GM12872 (cell line): Measurements from ENCODE around the gene DOCK10.

ENCODE experiments used
- TF ChIP-seq, protein P1 (sequence below): IDR thresholded peaks from 3 replicates; pipeline ENCODE4 v1.5.1; 2011; ENCODE audit warnings: low read depth, mild to moderate bottlenecking, low read length, moderate library complexity; ENCODE audit not compliant: insufficient read depth

The DOCK10 gene

DNA sequence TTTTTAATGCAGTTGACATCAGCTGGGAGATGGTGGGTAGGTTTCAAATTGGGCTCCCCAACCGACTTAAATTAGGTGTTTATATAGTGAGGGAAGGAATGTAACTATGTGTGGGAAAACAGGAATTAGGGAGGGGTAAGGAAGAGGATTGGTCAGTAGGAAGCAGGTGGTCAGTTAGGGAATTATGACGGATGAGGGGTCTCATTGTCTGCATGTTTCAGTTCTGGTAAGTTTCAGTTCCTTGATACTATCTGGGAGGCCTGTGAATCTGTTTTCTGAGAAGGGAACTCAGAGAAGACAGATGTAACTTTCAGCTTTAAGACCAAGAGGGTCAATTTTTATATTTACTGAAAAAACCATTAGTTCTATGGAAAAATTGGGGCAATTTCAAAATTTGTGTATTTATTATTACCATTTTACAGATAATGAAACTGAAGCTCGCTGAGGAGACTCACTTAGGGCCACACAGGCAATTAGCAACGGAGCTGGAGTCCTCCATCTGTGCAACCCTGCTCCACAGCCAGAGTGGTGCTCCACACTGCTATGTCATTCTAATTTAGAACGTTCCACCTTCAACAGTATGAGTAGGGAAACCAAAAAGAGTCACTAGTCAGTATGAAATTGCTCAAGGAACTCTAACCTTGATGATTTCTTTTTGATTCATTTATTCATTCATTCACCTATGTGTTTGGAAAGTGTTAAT is 290.1 kb downstream of the DOCK10 start:
- TF ChIP-seq, protein P1, sequence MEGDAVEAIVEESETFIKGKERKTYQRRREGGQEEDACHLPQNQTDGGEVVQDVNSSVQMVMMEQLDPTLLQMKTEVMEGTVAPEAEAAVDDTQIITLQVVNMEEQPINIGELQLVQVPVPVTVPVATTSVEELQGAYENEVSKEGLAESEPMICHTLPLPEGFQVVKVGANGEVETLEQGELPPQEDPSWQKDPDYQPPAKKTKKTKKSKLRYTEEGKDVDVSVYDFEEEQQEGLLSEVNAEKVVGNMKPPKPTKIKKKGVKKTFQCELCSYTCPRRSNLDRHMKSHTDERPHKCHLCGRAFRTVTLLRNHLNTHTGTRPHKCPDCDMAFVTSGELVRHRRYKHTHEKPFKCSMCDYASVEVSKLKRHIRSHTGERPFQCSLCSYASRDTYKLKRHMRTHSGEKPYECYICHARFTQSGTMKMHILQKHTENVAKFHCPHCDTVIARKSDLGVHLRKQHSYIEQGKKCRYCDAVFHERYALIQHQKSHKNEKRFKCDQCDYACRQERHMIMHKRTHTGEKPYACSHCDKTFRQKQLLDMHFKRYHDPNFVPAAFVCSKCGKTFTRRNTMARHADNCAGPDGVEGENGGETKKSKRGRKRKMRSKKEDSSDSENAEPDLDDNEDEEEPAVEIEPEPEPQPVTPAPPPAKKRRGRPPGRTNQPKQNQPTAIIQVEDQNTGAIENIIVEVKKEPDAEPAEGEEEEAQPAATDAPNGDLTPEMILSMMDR: no peak

DNA sequence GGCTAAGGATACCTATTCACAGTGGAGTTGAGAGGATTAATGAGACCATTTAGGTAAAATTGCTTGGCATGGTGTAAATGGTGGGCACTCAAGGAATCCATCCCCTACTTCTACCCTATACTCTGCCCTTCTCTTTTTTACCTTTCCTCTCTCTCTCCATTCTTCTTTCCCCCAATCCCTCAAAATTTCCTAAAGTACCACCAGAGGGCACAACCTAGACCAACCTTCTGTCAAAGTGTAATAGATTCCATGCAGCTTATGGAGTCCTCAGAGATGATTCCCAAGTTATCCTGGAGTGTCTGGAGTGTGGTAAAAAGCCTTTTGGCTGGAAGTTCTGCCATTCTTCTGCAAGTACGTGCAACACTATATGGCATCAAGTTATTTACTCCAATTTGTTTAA is 293.1 kb downstream of the DOCK10 start:
- TF ChIP-seq, protein P1: no peak

DNA sequence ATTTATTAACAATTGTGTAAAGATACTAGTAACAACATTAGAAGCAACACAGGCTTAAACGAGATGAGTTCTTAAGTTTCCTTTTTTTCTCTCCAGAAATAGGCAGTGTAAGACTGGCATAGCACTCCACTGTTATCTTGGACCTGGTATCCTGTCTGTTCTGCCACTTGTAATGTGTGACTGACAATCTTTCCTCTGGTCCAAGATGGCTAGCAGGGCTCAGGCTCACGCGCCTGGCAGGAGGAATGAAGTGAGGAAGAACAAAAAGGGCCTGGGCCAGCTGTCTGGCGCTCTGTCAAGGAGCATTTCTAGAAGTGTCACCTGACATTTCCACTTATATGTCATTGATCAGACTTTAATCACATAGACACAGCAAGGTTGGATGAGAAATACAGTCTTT is 294.5 kb downstream of the DOCK10 start:
- TF ChIP-seq, protein P1: no peak

DNA sequence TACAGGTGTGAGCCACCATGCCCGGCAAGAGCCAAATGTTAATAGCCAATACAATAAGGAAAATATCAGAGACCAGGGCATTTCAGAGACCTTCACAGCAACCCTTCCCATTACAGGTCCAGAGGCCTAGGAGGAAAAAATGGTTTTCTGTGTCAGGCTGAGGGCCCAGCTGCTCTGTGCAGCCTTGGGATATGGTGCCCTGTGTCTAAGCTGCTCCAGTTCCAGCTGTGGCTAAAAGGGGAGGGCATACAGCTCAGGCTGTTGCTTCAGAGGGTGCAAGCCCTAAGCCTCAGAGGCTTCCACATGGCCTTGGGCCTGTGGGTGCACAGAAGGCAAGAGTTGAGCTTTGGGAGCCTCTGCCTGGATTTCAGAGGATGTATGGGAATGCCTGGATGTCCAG is 306.0 kb downstream of the DOCK10 start:
- TF ChIP-seq, protein P1: no peak

DNA sequence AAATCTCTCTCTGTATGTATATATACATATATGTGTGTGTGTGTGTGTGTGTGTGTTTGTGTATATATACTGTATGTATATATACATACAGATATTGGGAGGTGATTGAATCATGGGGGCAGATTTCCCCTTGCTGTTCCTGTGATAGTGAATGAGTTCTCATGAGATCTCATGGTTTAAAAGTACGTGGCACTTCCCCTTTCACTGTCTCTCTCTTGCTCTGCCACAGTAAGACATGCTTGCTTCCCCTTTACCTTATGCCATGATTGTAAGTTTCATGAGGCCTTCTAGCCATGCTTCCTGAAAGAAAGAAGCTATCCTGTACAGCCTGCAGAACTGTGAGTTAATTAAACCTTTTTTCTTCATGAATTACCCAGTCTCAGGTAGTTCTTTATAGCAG is 307.3 kb downstream of the DOCK10 start:
- TF ChIP-seq, protein P1: no peak

DNA sequence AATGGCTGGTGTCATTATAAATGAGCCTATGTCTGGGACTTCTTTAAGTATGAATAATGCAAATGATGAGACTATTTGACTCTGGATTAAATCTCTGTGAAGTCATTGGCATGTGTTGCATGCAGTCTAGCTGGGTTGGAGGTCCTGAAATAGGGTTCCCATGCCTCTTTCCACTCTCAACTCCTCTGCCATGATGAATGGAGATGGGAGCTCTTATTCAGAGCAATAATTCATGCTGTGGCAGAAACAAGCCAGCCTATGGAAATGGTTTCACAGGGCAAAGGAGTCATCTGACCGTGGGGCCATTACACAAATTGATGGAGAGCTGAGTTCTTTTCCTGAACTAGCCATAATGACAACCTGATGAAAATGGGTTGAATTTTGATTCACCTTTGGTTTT is 310.6 kb downstream of the DOCK10 start:
- TF ChIP-seq, protein P1: no peak

DNA sequence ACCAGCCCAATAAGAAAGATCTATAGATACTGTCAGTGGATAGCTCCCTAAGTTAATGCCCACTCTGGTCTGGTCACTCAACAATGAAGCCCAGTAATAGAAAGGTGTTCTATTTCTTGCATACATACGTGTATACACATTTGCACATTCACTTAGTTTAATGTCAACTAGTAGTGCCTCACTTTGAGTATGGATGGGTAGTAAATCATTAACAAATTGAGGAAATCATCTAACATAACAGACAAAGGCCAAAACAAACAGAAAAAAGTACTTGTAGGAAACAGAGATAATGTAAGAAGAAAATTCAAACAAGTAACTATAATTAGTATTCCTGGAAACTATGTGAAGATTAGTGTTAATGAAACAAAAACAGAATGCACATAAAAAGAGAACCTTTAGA is 312.8 kb downstream of the DOCK10 start:
- TF ChIP-seq, protein P1: no peak
